GM12878 (cell line): ENCODE measurements around the gene MYO15A. TPM values are rescaled to one million over a fixed set of nuclear protein-coding genes. Genes with fewer than 3 reads are reported as not detected.
"Not testable (repeated sequence)": the region's sequence is repeated elsewhere in the genome, so short reads cannot be mapped to it uniquely, and the experiment has no call there.

Source experiments
- ATAC-seq: fragments of 200-7000 bp; cut with Tn5 transposase; 3 replicates; pipeline ENCODE4 v1.9.1; 2020; ENCODE audit warnings: mild to moderate bottlenecking, moderate library complexity
- BruUV-seq: library from RNA; stranded (reverse); fragments of 400-500 nt; replicated peaks from 2 replicates; lab custom pipeline; 2021; lab: Mats Ljungman, UMichigan
- CTCF ChIA-PET: fragments of 300-600 bp; sonication (Branson Sonifier 250); formaldehyde crosslinking; extraction: SDS; loops from one replicate; lab custom pipeline; 2021; ENCODE audit warnings: inconsistent platforms; lab: Yijun Ruan, JAX
- POLR2A ChIA-PET: fragments of 350-600 bp; formaldehyde crosslinking; extraction: SDS; loops from one replicate; lab custom pipeline; 2021; ENCODE audit warnings: inconsistent platforms; lab: Charles Lee
- RAD21 ChIA-PET: fragments of 300-600 bp; sonication (Branson Sonifier 250); formaldehyde crosslinking; loops from one replicate; lab custom pipeline; 2023; ENCODE audit warnings: antibody characterized with exemption; ENCODE audit not compliant: unreplicated experiment; lab: Charles Lee
- SMC1A ChIA-PET: fragments of 300-600 bp; sonication (Branson Sonifier 250); formaldehyde crosslinking; loops from one replicate; lab custom pipeline; 2023; ENCODE audit not compliant: unreplicated experiment, uncharacterized antibody; lab: Charles Lee
- DNase-seq: peaks from one replicate; pipeline ENCODE4 v3.0.0-alpha.2; 2011; ENCODE audit warnings: low read depth, low spot score
- FAIRE-seq: peaks from 3 replicates; lab custom pipeline; 2011; peaks lifted over from hg19 to GRCh38; lab: Jason Lieb, UNC
- H2AFZ ChIP-seq: 2 replicates; pipeline ENCODE4 v1.6.0; 2011; ENCODE audit warnings: low read depth, low read length, control low read depth; ENCODE audit not compliant: control insufficient read depth
- H3K27ac ChIP-seq: 2 replicates; pipeline ENCODE4 v1.5.1; 2011; ENCODE audit warnings: control low read depth; ENCODE audit not compliant: control insufficient read depth, insufficient read depth
- H3K27me3 ChIP-seq, 2 experiments: replicated peaks in 1 of 2; 2 replicates each; pipeline versions ENCODE4 v1.6.0 to v1.6.1; 2011; ENCODE audit warnings: low read length in 1 of 2; ENCODE audit not compliant: control insufficient read depth in 2 of 2, insufficient read depth in 2 of 2
- H3K36me3 ChIP-seq, 2 experiments: 2 replicates each; pipeline ENCODE4 v1.5.1; 2011; ENCODE audit warnings: low read length in 1 of 2; ENCODE audit not compliant: control insufficient read depth in 2 of 2, insufficient read depth in 2 of 2
- H3K4me1 ChIP-seq: 2 replicates; pipeline ENCODE4 v1.6.1; 2011; ENCODE audit warnings: mild to moderate bottlenecking, low read length, moderate library complexity, mixed read lengths; ENCODE audit not compliant: control insufficient read depth, insufficient read depth
- H3K4me2 ChIP-seq: 2 replicates; pipeline ENCODE4 v1.6.0; 2011; ENCODE audit warnings: control low read depth; ENCODE audit not compliant: control insufficient read depth, insufficient read depth
- H3K4me3 ChIP-seq: fragments of 200-600 bp; sonication (generic); 2 replicates; pipeline ENCODE4 v1.5.1; 2016
- H3K79me2 ChIP-seq: 2 replicates; pipeline ENCODE4 v1.6.0; 2011; ENCODE audit warnings: low read length; ENCODE audit not compliant: control insufficient read depth, insufficient read depth
- H3K9ac ChIP-seq: 2 replicates; pipeline ENCODE4 v1.8.0; 2011; ENCODE audit warnings: low read length, control low read depth, mixed read lengths; ENCODE audit not compliant: control insufficient read depth, insufficient read depth
- H3K9me3 ChIP-seq: replicated peaks from 3 replicates; pipeline ENCODE4 v1.5.1; 2011; ENCODE audit warnings: mild to moderate bottlenecking, low read length; ENCODE audit not compliant: control insufficient read depth, insufficient read depth
- H4K20me1 ChIP-seq: 2 replicates; pipeline ENCODE4 v1.6.0; 2011; ENCODE audit not compliant: control insufficient read depth, insufficient read depth
- ASH2L ChIP-seq: fragments of 300-600, 200-600 bp; sonication (generic); IDR thresholded peaks from 2 replicates; pipeline ENCODE4 v1.6.1; 2017; ENCODE audit warnings: low read depth, mild to moderate bottlenecking, borderline replicate concordance
- ATF7 ChIP-seq: fragments of 450-650 bp; IDR thresholded peaks from 2 replicates; pipeline ENCODE4 v1.6.1; 2016; ENCODE audit warnings: low read depth, mild to moderate bottlenecking
- BACH1 ChIP-seq: fragments of 450-650 bp; IDR thresholded peaks from 2 replicates; pipeline ENCODE4 v1.6.1; 2017; ENCODE audit warnings: mild to moderate bottlenecking, borderline replicate concordance
- CREB1 ChIP-seq: IDR thresholded peaks from 2 replicates; pipeline ENCODE4 v1.6.1; 2012; ENCODE audit warnings: low read depth, mild to moderate bottlenecking, inconsistent platforms
- FOXM1 ChIP-seq: IDR thresholded peaks from 2 replicates; pipeline ENCODE4 v1.6.1; 2012; ENCODE audit warnings: low read depth, mild to moderate bottlenecking, inconsistent platforms, low read length, moderate library complexity
- RELA ChIP-seq: fragments of 450-650 bp; IDR thresholded peaks from 2 replicates; pipeline ENCODE4 v1.8.0; 2014; ENCODE audit warnings: borderline replicate concordance; ENCODE audit not compliant: partially characterized antibody
- SPI1 ChIP-seq: IDR thresholded peaks from 2 replicates; pipeline ENCODE4 v1.6.1; 2011; ENCODE audit warnings: low read depth, mild to moderate bottlenecking, low read length, moderate library complexity, borderline replicate concordance; ENCODE audit not compliant: insufficient read depth
- TBL1XR1 ChIP-seq: IDR thresholded peaks from 2 replicates; pipeline ENCODE4 v1.6.1; 2012; ENCODE audit warnings: low read depth, low read length, improper control_type of control experiment
- TCF7 ChIP-seq: IDR thresholded peaks from 2 replicates; pipeline ENCODE4 v1.6.1; 2014; ENCODE audit warnings: antibody characterized with exemption, borderline replicate concordance
- WGBS: methylation state at CpG from one replicate; pipeline ENCODE4 v1.1.6; 2016; ENCODE audit warnings: low lambda C conversion rate; ENCODE audit not compliant: insufficient replicate concordance, insufficient coverage; ENCODE audit errors: missing lambda C conversion rate; 5-methylcytosine and 5-hydroxymethylcytosine counted together
- in situ Hi-C: fragments of 300-500 bp; cut with MboI; formaldehyde crosslinking; loops from 9 replicates; pipeline ENCODE4 v1.14.3; 2018; ENCODE audit warnings: mixed read lengths
- intact Hi-C: fragments of 100-400 bp; cut with micrococcal nuclease; formaldehyde crosslinking; loops from one replicate; pipeline ENCODE4 v1.14.2; 2022; ENCODE audit not compliant: unreplicated experiment
- polyA plus RNA-seq, 11 experiments: library from polyadenylated mRNA; depleted of rRNA in 4 of 11; unstranded in 6 of 11; stranded (reverse) in 5 of 11; fragments of >200 nt; fragmentation: Nextera tagmentation in 4 of 11; fragmentation: Illumina TruSeq in 1 of 11; extraction: Ambion mirVana in 4 of 11; extraction: Trizol in 1 of 11; gene quantifications; 1 replicate in 1 of 11; 2 replicates in 10 of 11; pipeline versions ENCODE4 v1.2.1 to v1.2.3, GENCODE V29; 2011 to 2016; ENCODE audit warnings: inconsistent platforms in 2 of 11, missing spikeins in 2 of 11, low read depth in 1 of 11
- total RNA-seq, 4 experiments: library from RNA; depleted of rRNA in 3 of 4; stranded (reverse); fragments of >200 nt in 3 of 4; fragmentation: Illumina TruSeq in 1 of 4; extraction: Trizol in 1 of 4; gene quantifications; 2 replicates each; pipeline versions ENCODE4 v1.2.1 to v1.2.3, GENCODE V29; 2013 to 2021
- TF ChIP-seq, protein P1 (sequence below): IDR thresholded peaks from 2 replicates; pipeline ENCODE4 v1.6.1; 2012; ENCODE audit warnings: low read depth, low read length, improper control_type of control experiment

The MYO15A gene
- total and polyA plus RNA-seq, 10 of the 15 experiments (the other 5 are each of a cell fraction or from before 2014, with no cell fraction given), result 0.03 to 0.77 (median 0.21) TPM; not detected in 4

DNA sequence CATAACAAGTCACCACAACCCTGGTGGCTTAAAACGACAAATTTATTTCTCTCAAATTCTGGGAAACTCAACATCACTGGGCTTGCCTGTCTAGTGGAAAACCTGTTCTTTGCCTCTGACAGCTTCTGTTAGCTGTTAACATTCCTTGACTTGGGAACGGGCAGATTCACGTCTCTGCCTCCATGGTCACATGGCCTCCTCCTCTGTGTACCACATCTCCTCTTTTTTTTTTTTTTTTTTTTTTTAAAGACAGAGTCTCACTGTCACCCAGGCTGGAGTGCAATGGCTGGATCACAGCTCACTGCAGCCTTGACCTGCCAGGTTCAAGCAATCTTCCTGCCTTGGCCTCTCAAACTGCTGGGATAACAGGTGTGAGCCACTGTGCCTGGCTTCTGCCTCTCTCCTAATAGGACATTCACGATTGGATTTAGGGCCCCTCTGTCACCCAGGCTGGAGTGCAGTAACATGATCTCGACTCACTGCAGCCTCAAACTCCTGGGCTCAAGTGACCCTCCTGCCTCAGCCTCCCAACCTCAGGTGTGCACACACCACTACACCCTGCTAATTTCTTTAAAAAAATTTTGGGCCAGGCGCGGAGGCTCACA is 105.2 kb downstream of the MYO15A start:
- Histone ChIP-seq H3K79me2 (no peaks in the 10 kb centered on the region), H3K4me1 (no peaks in the 10 kb centered on the region), H3K27me3 (no peaks in the 10 kb centered on the region), H3K36me3 (peaks cover 12 to 15% of the 10 kb centered on the region in 2 experiments; a peak in 3 of 4 replicates), H2AFZ (no peak overlapping the region), H3K9me3 (no peaks in the 10 kb centered on the region), H3K4me3 (no peak overlapping the region), H3K4me2 (no peak overlapping the region), H4K20me1 (no peaks in the 10 kb centered on the region), H3K27ac (no peak overlapping the region)
- CTCF ChIA-PET, result no interaction called here
- in situ Hi-C loops (no loop called here), intact Hi-C loops (no loop called here)
- POLR2A ChIA-PET, result interaction anchor here (0.6 kb wide), 1 partner anchor 1031 kb away, joined by 9 read pairs; no protein-coding TSS in a partner anchor
- ATAC-seq, result no peak
- RAD21 ChIA-PET, result no interaction called here
- 70% methylated on average over 7 of the region's 7 CpGs for WGBS
- no peak for FAIRE-seq
- DNase-seq, result no peak
- SMC1A ChIA-PET, result interaction anchor here (0.7 kb wide), 1 partner anchor 26 kb away, joined by 3 read pairs; no protein-coding TSS in a partner anchor
- TF ChIP-seq TCF7 (no peak), SPI1 (no peak), ATF7 (no peak), TBL1XR1 (no peak), ASH2L (no peak), RELA (no peak), FOXM1 (no peak), BACH1 (no peak), CREB1 (no peak)
- TF ChIP-seq, protein P1, sequence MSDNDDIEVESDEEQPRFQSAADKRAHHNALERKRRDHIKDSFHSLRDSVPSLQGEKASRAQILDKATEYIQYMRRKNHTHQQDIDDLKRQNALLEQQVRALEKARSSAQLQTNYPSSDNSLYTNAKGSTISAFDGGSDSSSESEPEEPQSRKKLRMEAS, result no peak
- TF ChIP-seq, all 136 proteins: peak for 0
- no peak overlapping the region for H3K9ac ChIP-seq
- BruUV-seq, result no TSS peak

DNA sequence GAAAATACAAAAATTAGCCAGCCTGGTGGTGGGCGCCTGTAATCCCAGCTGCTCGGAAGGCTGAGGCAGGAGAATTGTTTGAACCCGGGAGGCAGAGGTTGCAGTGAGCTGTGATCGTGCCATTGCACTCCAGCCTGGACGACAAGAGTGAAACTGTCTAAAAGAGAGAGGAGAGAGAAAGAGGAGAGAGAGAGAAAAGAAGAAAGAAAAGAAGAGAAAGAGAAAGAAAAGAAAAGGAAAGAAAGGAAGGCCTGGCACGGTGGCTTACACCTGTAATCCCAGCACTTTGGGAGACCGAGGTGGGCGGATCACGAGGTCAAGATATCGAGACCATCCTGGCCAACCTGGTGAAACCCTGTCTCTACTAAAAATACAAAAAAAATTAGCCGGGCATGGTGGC is 108.3 kb downstream of the MYO15A start:
- ChIA-PET POLR2A (interaction anchor here (0.6 to 1.0 kb wide), 2 partner anchors 14 to 40 kb away, joined by 3 read pairs; no protein-coding TSS in a partner anchor), RAD21 (interaction anchor here (1.7 kb wide), 1 partner anchor 76 kb away, joined by 4 read pairs; no protein-coding TSS in a partner anchor), CTCF (interaction anchor here (0.9 to 4.1 kb wide), 8 partner anchors 11 to 347 kb away, joined by 3 to 24 read pairs (median 5); no protein-coding TSS in a partner anchor), SMC1A (interaction anchor here (2.7 kb wide), 1 partner anchor 75 kb away, joined by 9 read pairs; no protein-coding TSS in a partner anchor)
- H3K9me3 ChIP-seq, H3K4me2 ChIP-seq, H4K20me1 ChIP-seq, H2AFZ ChIP-seq, ATAC-seq, H3K36me3 ChIP-seq, DNase-seq, BruUV-seq, in situ Hi-C loops, H3K27me3 ChIP-seq, H3K4me1 ChIP-seq, H3K9ac ChIP-seq, H3K79me2 ChIP-seq, H3K4me3 ChIP-seq, FAIRE-seq, H3K27ac ChIP-seq: not testable (repeated sequence)
- WGBS, result 80% methylated on average over 10 of the region's 11 CpGs
- intact Hi-C loops, result loop anchor here (2.0 kb wide), 1 partner anchor 76 kb away; no protein-coding TSS in a partner anchor
